B cell (primary cell): Measurements from ENCODE around the gene ICAM5. TPM values are rescaled to one million over a fixed set of nuclear protein-coding genes. Genes with fewer than 3 reads are reported as not detected.

Source experiments
- ATAC-seq: fragments of 200-7000 bp; cut with Tn5 transposase; one replicate; pipeline ENCODE4 v1.10.0; 2021; ENCODE audit warnings: low read depth, mild to moderate bottlenecking, moderate number of reproducible peaks, moderate library complexity
- CTCF ChIA-PET: fragments of 350-600 bp; sonication (Branson Sonifier 250); formaldehyde crosslinking; loops from one replicate; lab custom pipeline; 2021; ENCODE audit warnings: antibody characterized with exemption, inconsistent platforms; lab: Charles Lee
- POLR2A ChIA-PET: fragments of 350-600 bp; sonication (Branson Sonifier 250); formaldehyde crosslinking; loops from one replicate; lab custom pipeline; 2021; ENCODE audit warnings: antibody characterized with exemption; lab: Charles Lee
- DNase-seq: peaks from one replicate; pipeline ENCODE4 v3.0.0; 2013
- H2AFZ ChIP-seq: 2 replicates; pipeline ENCODE4 v1.6.1; 2012; ENCODE audit warnings: mild to moderate bottlenecking, low read depth, low read length; ENCODE audit not compliant: insufficient read depth, poor library complexity, severe bottlenecking
- H3K27ac ChIP-seq, 2 donors: 1 replicate in 1 of 2; 2 replicates in 1 of 2; pipeline ENCODE4 v1.5.1; 2012 to 2013; ENCODE audit warnings: low read length in 2 of 2, mild to moderate bottlenecking in 2 of 2, moderate library complexity in 1 of 2
- H3K27me3 ChIP-seq, 4 experiments: fragments of 200-600 bp in 1 of 4; sonication (generic) in 1 of 4; replicated peaks in 1 of 4; 1 replicate in 2 of 4; 2 replicates in 2 of 4; pipeline versions ENCODE4 v1.6.1 to v1.7.0; 2013 to 2016; ENCODE audit warnings: low read length in 3 of 4, mild to moderate bottlenecking in 2 of 4, mixed read lengths in 1 of 4, moderate library complexity in 1 of 4; ENCODE audit not compliant: insufficient read depth in 4 of 4, control insufficient read depth in 3 of 4; ENCODE audit errors: control extremely low read depth in 1 of 4
- H3K36me3 ChIP-seq, 2 experiments: replicated peaks in 1 of 2; 1 replicate in 1 of 2; 2 replicates in 1 of 2; pipeline versions ENCODE4 v1.6.1 to v1.7.1; 2013; ENCODE audit warnings: low read length in 1 of 2; ENCODE audit not compliant: insufficient read depth in 2 of 2, control insufficient read depth in 1 of 2; ENCODE audit errors: control extremely low read depth in 1 of 2, extremely low read depth in 1 of 2
- H3K4me1 ChIP-seq, 2 donors: fragments of 200-600 bp in 1 of 2; sonication (generic) in 1 of 2; 1 replicate in 1 of 2; 2 replicates in 1 of 2; pipeline versions ENCODE4 v1.5.1 to v1.6.1; 2013 to 2017; ENCODE audit warnings: low read length in 2 of 2; ENCODE audit not compliant: control insufficient read depth in 2 of 2, insufficient read depth in 2 of 2
- H3K4me2 ChIP-seq: replicated peaks from 2 replicates; pipeline ENCODE3; 2012; ENCODE audit warnings: mild to moderate bottlenecking, low read depth, low read length; ENCODE audit not compliant: poor library complexity, severe bottlenecking
- H3K4me3 ChIP-seq, 5 experiments: fragments of 200-600 bp in 1 of 5; sonication (generic) in 1 of 5; 1 replicate in 3 of 5; 2 replicates in 2 of 5; pipeline versions ENCODE4 v1.5.1 to v1.7.0; 2011 to 2016; ENCODE audit warnings: low read length in 4 of 5, mild to moderate bottlenecking in 4 of 5, low read depth in 2 of 5, control low read depth in 1 of 5, moderate library complexity in 1 of 5; ENCODE audit not compliant: insufficient read depth in 1 of 5; ENCODE audit errors: control extremely low read depth in 1 of 5, extremely low read depth in 1 of 5
- H3K79me2 ChIP-seq: fragments of 200-600 bp; sonication (generic); one replicate; pipeline ENCODE4 v1.6.0; 2016; ENCODE audit warnings: low read length; ENCODE audit not compliant: control insufficient read depth, insufficient read depth
- H3K9ac ChIP-seq: fragments of 200-600 bp; sonication (generic); 2 replicates; pipeline ENCODE4 v1.6.1; 2017; ENCODE audit warnings: mild to moderate bottlenecking, low read length, moderate library complexity
- H3K9me3 ChIP-seq, 3 donors: one replicate each; pipeline versions ENCODE4 v1.6.1 to v1.7.1; 2013; ENCODE audit warnings: low read length in 2 of 3; ENCODE audit not compliant: control insufficient read depth in 2 of 3, insufficient read depth in 1 of 3; ENCODE audit errors: control extremely low read depth in 1 of 3
- H4K20me1 ChIP-seq: 2 replicates; pipeline ENCODE4 v1.6.0; 2012; ENCODE audit warnings: mild to moderate bottlenecking, low read length; ENCODE audit not compliant: insufficient read depth, control insufficient read depth, poor library complexity, severe bottlenecking
- H3K27ac Mint-ChIP-seq: one replicate; pipeline ENCODE4 v1.8.0; 2021; ENCODE audit warnings: mixed read lengths
- H3K27me3 Mint-ChIP-seq: one replicate; pipeline ENCODE4 v1.8.0; 2021; ENCODE audit warnings: mixed read lengths
- H3K4me1 Mint-ChIP-seq: one replicate; pipeline ENCODE4 v1.8.0; 2021; ENCODE audit warnings: mixed read lengths
- H3K4me3 Mint-ChIP-seq: one replicate; pipeline ENCODE4 v1.8.0; 2021; ENCODE audit warnings: mixed read lengths
- H3K9me3 Mint-ChIP-seq: one replicate; pipeline ENCODE4 v1.8.0; 2022; ENCODE audit warnings: mixed read lengths; ENCODE audit not compliant: insufficient read depth
- CTCF ChIP-seq: fragments of 200-600 bp; IDR thresholded peaks from one replicate; pipeline ENCODE4 v1.8.0; 2022; ENCODE audit warnings: antibody characterized with exemption, mild to moderate bottlenecking
- EZH2 ChIP-seq: IDR thresholded peaks from 2 replicates; pipeline ENCODE4 v1.6.1; 2012; ENCODE audit warnings: borderline replicate concordance, low read depth, mild to moderate bottlenecking, moderate library complexity, low read length; ENCODE audit not compliant: insufficient read depth, poor library complexity, severe bottlenecking
- WGBS: methylation state at CpG from one replicate; pipeline ENCODE4 v1.1.5; 2013; ENCODE audit warnings: missing lambda C conversion rate; ENCODE audit not compliant: insufficient coverage; 5-methylcytosine and 5-hydroxymethylcytosine counted together
- intact Hi-C: fragments of 100-400 bp; cut with micrococcal nuclease; formaldehyde crosslinking; loops from one replicate; pipeline ENCODE4 v1.10.0; 2022
- polyA plus RNA-seq: library from polyadenylated mRNA; depleted of rRNA; stranded (reverse); fragments of >200 nt; gene quantifications from 2 replicates; pipeline ENCODE4 v1.2.3, GENCODE V29; 2012
- total RNA-seq, 2 donors: library from RNA; stranded (reverse); fragments of 120-200 nt in 1 of 2; gene quantifications; 1 replicate in 1 of 2; 2 replicates in 1 of 2; pipeline versions ENCODE4 v1.2.3 to v1.2.4, GENCODE V29; 2013 to 2022

ICAM5 gene
- total and polyA plus RNA-seq, 2 donors (not counting 1 experiment from before 2014, with no cell fraction given): 0.54 TPM; not detected in 1

- no peak overlapping the region for H3K4me3 Mint-ChIP-seq
- no peaks in the 10 kb centered on the region for H4K20me1 ChIP-seq
- peaks cover 28% of the 10 kb centered on the region for H3K4me1 Mint-ChIP-seq
- no peak for TF ChIP-seq CTCF
- no peak for TF ChIP-seq EZH2
- ChIA-PET POLR2A (interaction anchor here (0.7 kb wide), 1 partner anchor 98 kb away, joined by 5 read pairs; no protein-coding TSS in a partner anchor), CTCF (interaction anchor here (1.0 to 9.2 kb wide), 4 partner anchors 9 to 119 kb away, joined by 3 to 570 read pairs (median 94); partner anchors contain the start of genes ICAM4, ICAM5 and TYK2)
- H3K79me2 ChIP-seq: peaks cover 3% of the 10 kb centered on the region
- intact Hi-C loops: loop anchor here (5.0 kb wide), 1 partner anchor 336 kb away; no protein-coding TSS in a partner anchor
- H3K4me1 ChIP-seq: peaks cover 13 to 35% of the 10 kb centered on the region in 2 donors
- no peaks in the 10 kb centered on the region for H3K36me3 ChIP-seq
- no peak overlapping the region for H3K4me3 ChIP-seq
- no peak for DNase-seq
- WGBS: 86% methylated on average over 6 of the region's 6 CpGs
- no peak overlapping the region for H3K9ac ChIP-seq
- ATAC-seq: no peak
- H3K9me3 ChIP-seq: no peaks in the 10 kb centered on the region
- H3K27ac ChIP-seq: no peak overlapping the region
- no peak overlapping the region for H3K27ac Mint-ChIP-seq
- no peak overlapping the region for H3K4me2 ChIP-seq
- H3K9me3 Mint-ChIP-seq: no peaks in the 10 kb centered on the region
- no peaks in the 10 kb centered on the region for H3K27me3 ChIP-seq
- no peak overlapping the region for H2AFZ ChIP-seq
- no peaks in the 10 kb centered on the region for H3K27me3 Mint-ChIP-seq
Measured at GRCh38 chr19:10268071-10268470, 21.7 kb upstream of the ICAM5 start.
